Neural cell (in vitro differentiated cells): Measurements from ENCODE around the gene SRGAP2B.
"Not testable (repeated sequence)": the region's sequence is repeated elsewhere in the genome, so short reads cannot be mapped to it uniquely, and the experiment has no call there.

Source experiments
- CTCF ChIP-seq: fragments of 450-650 bp; IDR thresholded peaks from 2 replicates; pipeline ENCODE4 v1.5.1; 2014; ENCODE audit warnings: antibody characterized with exemption, mild to moderate bottlenecking, moderate library complexity; ENCODE audit not compliant: poor library complexity, severe bottlenecking
- EP300 ChIP-seq: fragments of 450-650 bp; conservative IDR thresholded peaks from 2 replicates; pipeline ENCODE4 v1.6.1; 2014; ENCODE audit warnings: antibody characterized with exemption, mild to moderate bottlenecking, moderate library complexity; ENCODE audit not compliant: poor library complexity, severe bottlenecking
- EZH2 ChIP-seq: fragments of 200-600, 300-800 bp; shearing (Covaris generic), sonication (generic); IDR thresholded peaks from 2 replicates; pipeline ENCODE4 v1.6.1; 2014; ENCODE audit warnings: antibody characterized with exemption, low read length, borderline replicate concordance, mild to moderate bottlenecking; ENCODE audit not compliant: insufficient read depth, poor library complexity, severe bottlenecking
- MXI1 ChIP-seq: fragments of 450-650 bp; conservative IDR thresholded peaks from 2 replicates; pipeline ENCODE4 v1.6.1; 2014; ENCODE audit warnings: antibody characterized with exemption, mild to moderate bottlenecking; ENCODE audit not compliant: poor library complexity, severe bottlenecking
- POLR2AphosphoS5 ChIP-seq: IDR thresholded peaks from 2 replicates; pipeline ENCODE4 v1.6.1; 2012
- RAD21 ChIP-seq: fragments of 450-650 bp; conservative IDR thresholded peaks from 2 replicates; pipeline ENCODE4 v1.6.1; 2014; ENCODE audit warnings: antibody characterized with exemption, mild to moderate bottlenecking, moderate library complexity
- REST ChIP-seq: IDR thresholded peaks from 2 replicates; pipeline ENCODE4 v1.6.1; 2012; ENCODE audit warnings: borderline replicate concordance
- SMC3 ChIP-seq: fragments of 450-650 bp; conservative IDR thresholded peaks from 2 replicates; pipeline ENCODE4 v1.6.1; 2014; ENCODE audit warnings: antibody characterized with exemption, mild to moderate bottlenecking, moderate library complexity; ENCODE audit not compliant: poor library complexity
- TAF1 ChIP-seq: IDR thresholded peaks from 2 replicates; pipeline ENCODE4 v1.6.1; 2012; ENCODE audit warnings: low read depth

DNA sequence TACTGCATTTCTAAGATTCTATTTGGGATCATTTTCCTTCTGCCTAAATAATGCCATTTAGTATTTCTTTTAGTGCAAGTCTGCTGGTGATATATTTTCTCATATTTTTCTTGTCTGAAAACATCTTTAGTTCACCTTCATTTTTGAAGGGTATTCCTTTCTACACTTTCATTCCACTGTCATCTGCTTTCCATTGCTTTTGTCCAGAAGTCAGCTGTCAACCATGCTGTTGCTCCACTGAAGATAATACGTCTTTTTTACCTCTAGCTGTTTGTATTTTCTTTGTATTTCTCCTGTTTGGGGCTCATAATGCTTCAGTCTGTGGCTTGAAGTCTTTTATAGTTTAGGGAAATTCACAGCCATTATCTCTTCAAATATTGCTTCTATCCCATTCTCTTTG, 167.8 kb downstream of the SRGAP2B start:
- TF ChIP-seq CTCF, MXI1, EZH2, REST, POLR2AphosphoS5, EP300, TAF1, RAD21, SMC3: not testable (repeated sequence)
